NCI-H510A treated with DMSO at 0.1 percent for 48 hours (cell line): ENCODE data around the gene FAM184B.

Experiments
- DNase-seq: peaks from one replicate; lab custom pipeline; 2025; lab: John Stamatoyannopoulos, UW

Gene FAM184B

DNA sequence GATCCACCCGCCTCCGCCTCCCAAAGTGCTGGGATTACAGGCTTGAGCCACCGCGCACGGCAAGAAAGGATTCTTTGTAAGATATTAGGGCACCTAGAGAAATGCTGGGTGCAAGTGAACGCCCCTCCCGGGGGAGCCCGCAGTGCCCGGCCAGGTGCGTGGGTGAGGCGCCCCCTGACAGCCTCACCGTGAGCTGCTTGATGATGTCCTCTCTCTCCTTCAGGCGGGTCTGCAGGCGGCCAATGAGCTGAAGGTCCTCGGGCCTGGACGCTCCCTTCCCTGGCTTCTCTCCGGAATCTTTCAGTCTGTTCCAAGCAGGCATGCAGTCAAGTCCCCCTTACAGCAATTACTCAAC is 145.1 kb downstream of the FAM184B start:
- no peak for DNase-seq

- no peak for DNase-seq
These were observed 146.4 kb downstream of the FAM184B start for GRCh38 chr4:17635056-17635455.

DNA sequence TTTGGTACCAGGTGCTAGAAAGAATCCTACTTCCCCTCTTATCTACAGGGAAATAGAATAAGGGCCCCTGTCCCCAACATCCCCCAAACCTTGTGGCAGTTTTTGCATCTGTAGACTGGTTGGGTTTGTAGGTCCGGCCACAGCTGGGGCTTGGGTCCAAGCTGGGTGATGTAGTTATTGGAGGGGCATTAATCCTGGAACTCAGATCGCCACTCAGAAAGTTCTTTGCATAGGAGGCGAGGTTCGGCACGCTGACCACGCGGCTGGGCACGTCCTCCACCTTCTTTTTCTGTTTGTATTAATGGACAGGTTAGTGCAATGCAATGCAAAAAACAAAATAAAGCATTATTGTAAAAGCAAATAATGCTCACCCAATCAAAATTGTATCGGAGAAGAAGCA is 147.8 kb downstream of the FAM184B start:
- no peak for DNase-seq

DNA sequence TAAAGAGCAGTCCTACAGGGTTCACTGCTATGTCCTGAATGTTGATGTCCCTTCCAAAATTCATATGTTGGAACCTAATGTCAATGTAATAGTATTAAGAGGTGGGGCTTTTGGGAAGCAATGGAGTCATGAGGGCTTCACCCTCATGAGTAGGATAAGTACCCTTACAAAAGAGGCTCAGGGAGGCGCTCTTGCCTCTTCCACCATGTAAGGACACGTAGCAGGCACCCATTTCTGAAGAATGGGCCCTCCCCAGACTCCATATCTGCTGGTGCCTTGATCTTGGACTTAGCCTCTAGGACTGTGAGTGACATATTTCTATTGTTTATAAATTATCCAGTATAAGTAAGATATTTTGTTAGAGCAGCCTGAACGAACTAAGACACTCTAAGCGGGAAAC is 151.2 kb downstream of the FAM184B start:
- no peak for DNase-seq

DNA sequence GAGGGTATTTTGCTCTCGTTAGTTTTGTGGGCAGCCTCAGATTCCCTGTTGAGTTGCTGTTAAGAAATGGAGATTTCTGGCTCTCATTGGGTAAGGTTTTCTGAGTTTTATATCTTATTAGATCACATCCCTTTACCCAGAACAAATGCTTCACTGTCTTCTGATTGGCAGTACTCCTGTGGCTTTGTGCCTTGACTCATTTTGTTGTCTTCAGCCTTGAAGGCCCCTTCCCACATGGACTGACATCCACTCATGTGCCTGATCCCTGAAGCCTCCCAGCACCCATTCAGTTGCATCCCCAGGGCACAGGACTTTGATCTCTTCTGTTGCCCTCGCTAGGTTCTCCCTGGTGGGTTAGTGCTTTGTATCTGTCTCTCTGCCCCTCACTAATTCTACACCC is 156.6 kb downstream of the FAM184B start:
- no peak for DNase-seq

DNA sequence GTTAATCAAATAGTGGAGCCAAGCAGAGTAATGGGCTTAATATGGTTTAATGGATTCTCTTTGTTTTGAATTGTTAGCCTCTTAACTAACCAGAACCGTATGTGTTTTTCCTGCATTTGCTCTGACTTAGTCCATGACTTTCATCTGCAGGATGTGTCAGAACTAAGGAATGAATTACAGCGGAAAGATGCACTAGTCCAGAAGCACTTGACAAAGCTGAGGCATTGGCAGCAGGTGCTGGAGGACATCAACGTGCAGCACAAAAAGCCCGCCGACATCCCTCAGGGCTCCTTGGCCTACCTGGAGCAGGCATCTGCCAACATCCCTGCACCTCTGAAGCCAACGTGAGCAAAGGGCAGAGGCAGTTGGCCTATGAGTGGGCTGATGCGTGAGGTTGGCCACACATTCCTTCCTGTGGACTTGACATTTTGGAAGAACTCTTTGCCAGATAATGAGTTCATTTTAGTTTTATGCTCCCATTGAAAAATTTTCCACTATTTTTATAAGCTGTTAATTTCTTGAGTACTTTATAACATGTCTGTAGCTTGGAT is 157.9 kb downstream of the FAM184B start:
- no peak for DNase-seq

DNA sequence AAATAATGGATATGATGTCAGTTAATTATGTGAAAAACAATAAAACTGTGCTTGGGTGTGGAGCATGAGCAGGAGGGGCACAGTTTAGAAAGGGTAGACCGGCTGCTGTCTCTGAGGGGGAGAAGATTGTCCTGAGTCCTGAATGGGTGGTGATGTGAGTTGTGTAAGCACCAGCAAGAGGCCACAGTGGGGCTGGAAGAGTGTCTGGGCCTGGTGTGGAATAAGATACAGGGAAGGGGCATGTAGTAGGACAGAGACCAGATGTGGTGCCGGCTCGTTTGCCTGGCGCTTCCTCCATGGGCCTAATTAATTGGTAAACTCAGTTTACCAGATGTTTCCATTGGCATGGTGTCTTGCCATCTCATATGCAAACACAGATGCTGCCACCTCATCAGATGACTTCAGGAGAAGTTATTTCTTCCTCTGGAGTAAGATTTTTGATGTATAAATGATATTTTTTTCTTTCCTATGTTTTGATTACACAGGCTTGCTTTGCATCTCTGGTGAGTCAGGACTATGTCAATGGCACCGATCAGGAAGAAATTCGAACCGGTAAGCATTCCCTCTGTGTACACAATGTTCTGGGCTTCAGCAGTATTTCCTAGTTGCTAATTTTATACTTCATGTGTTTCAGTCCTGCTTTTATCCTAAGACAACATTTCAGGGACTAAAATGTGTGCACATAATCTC is 161.9 kb downstream of the FAM184B start:
- no peak for DNase-seq

DNA sequence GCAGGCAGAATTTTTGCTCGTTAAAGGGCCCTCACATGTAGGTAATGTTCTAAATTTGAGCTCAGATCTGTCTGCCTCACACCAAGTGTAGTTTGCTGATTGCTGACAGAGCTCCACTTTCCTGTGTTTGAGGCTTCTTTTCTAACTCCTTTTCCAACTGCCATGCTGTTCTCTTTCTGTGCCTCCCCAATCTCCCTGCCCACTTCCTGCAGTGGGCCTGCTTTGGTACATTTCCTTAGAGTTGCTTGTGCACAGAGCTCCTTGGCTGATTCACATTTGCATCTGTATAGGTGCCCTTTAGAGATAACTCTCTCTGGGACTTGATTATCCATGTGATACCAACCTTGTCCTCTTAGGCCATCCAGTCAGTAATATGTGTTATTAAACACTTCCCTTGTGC is 162.5 kb downstream of the FAM184B start:
- DNase-seq: no peak

GRCh38 chr4:17616283-17616682 is 165.1 kb downstream of the FAM184B start:
- no peak for DNase-seq

DNA sequence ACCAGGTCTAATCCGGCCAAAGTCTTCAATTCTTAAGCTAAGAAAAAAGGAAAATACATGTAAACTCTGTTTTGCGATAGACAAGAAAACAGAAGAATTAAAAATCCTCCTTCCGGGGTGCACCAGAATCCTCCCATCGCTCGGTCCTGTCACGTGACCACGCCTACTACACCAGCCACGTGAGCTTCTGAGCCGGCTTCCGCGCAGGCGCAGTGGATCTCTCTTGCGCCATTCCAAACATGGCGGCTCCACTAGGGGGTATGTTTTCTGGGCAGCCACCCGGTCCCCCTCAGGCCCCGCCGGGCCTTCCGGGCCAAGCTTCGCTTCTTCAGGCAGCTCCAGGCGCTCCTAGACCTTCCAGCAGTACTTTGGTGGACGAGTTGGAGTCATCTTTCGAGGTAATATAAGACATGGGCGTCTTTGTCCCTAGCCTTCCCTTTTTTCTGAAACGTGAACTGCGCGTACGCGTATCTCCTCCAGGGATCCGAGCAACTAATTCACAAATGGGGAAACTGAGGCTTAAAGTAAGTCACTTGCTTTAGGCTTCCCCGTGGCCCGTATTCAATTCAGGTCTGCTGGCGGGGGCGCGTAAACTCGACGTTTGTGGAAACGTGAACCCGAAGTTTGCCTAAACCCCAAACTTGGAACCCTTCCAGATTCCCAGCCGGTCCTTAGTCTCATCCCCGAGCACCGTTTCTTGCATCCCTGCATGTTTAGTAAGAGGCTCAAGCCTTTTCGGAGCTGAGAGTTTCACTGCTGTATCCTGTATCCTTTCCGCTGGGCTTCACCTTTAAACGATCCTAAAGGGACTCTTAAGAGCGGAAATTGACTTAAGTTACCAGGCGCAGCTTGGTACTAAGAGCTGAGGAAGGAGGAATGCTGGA is 166.8 kb downstream of the FAM184B start, which contains the start of gene MED28:
Gene MED28, plus strand, starts transcription at position 226 of the 884 bp plus-strand sequence. Its CDS starts 14 bp downstream, at position 240.
- peak; percentile 77 for DNase-seq

DNA sequence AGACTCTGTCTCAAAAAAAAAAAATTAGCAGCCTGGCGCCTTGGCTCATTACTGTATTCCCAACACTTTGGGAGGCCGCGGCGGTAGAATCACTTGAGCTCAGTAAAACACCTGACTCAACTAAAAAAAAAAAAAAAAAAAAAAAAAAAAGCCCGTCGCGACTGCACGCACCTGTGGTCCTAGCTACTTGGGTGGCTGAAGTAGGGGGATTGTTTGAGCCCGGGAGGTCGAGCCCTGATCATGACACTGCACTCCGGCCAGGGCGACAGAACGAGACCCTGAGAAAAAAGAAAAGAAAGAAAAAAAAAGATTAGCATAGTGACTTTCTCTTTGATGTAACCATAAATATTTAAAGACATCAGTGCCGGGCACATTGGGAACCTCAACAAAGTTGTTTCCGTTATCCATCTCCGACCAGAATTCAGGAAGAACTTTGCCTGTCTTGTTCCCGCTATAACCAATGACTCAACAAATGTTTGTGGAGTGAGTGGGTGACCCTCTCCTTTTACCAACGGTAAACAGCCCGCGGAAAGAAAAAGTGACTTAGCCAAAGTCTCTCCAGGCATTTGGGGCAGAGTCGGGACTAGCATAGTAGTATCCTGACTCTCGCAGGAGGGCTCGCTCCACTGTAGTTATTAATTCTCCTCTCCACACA is 167.5 kb downstream of the FAM184B start:
- no peak for DNase-seq

GRCh38 chr4:17605236-17605635 is 176.2 kb downstream of the FAM184B start:
- no peak for DNase-seq

- no peak for DNase-seq
These were observed 181.6 kb downstream of the FAM184B start for GRCh38 chr4:17599826-17600225.

DNA sequence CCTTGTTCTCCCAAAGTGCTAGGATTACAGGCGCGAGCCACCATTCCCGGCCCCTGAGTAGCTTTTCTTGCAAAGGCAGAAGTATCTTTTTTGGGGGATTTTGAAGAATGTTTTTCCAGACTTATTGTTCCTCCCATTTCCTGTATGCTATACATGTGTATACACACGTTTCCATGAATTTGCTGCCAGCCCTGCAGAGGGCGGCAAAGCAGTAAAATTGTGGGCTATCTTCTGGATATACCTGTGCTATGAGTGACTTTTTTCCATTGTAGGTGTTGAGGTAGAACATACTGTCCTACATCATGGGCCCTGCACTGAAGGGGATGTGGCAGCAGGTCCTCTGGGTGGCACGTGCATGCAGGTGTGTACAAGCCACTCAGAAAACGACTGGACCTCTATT is 183.9 kb downstream of the FAM184B start:
- peak; percentile 46 for DNase-seq

DNA sequence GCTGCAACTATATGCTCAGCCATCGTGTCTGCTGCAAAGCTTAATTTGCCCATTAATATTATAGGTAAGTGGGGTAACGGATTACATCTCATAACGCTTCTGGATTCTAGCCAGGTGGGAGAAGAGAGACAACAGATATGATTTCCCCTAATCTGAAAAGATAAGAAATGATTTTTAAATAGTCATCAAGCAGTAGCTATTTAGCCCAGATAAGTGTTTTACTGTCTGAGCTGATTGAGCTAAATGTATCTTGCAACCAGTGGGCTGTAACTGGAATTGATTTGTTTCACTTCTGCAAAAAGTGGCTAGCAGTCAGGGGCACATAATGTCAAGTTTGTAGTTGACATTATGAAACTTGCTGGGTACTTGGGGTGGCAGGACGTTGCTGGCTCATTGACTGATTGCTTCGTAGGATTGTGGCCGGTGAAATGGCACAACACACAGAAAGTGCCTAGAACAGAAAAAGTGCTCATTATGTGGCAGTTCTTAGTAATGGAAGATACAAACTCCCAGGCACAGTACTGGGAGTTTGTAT is 185.9 kb downstream of the FAM184B start:
- no peak for DNase-seq

DNA sequence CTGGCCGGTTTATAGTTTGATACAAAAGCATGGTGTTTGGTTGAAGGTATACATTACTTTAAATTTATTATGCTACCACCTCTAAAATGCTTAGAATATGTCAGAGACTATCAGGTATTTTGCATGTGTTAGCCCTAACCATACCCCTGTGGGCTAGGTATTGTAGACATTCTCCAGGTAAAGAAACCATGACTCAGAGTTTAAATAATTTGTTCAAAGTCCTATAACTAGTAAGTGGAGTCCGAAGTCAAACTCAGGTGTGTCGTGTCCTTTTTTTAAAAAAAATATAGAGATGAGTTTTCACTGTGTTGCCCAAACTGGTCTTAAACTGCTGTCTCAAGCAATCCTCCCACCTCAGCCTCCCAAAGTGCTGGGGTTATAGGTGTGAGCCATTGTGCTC is 192.1 kb downstream of the FAM184B start:
- no peak for DNase-seq

DNA sequence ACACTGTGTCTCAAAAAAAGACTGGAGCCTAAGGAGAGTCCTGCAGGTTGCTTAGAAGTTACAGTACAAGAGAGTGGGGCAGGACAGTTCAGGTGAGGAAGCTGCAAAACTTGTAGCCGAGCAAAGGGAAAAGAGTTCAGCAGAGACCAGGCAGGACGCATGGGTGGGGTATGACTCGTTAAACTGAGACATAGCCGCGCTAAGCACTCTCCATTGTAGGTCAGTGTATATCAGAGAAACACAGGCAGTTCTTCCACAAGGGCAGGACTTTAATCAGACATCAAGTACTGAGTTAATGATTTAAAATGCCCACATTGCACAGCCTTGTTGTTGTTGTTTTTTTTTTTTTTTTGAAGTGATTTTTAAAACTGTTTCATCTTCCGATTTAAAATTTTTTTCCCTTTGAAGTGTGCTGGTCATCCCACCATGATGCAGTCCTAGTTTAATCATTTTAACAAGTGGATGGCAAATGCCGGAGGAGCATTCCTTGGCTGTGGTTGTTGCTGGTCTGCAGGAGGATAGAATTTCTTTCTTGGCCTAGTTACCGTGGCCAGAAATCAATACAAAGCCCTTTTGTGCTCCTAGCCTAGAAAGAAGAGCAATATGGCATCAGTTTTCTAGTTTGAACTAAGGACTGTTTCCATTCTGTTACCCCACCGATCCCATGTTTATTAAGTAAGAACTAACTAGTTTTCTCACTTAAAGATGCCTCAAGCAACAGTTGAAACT is 194.2 kb downstream of the FAM184B start:
- DNase-seq: no peak

- no peak for DNase-seq
These were observed 196.8 kb downstream of the FAM184B start for GRCh38 chr4:17584521-17585213.

- no peak for DNase-seq
These were observed 197.5 kb downstream of the FAM184B start for GRCh38 chr4:17583941-17584340.

DNA sequence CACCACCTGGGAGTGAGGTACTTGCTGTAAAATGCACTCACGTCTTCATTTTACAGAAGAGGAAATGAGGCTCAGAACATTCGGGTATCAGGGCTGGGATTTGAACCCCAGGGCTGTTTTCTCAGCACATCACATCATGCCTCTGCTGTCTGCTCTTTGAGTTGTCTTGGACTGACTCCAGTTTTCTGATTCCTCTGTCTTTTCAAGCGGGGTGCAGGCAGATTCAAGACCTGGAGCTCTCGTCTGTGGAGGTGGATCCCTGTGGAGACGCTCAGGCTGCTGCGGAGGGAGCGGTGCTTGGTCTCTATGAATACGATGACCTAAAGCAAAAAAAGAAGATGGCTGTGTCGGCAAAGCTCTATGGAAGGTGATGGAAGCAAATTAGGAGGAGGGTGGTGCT is 198.1 kb downstream of the FAM184B start:
- no peak for DNase-seq

DNA sequence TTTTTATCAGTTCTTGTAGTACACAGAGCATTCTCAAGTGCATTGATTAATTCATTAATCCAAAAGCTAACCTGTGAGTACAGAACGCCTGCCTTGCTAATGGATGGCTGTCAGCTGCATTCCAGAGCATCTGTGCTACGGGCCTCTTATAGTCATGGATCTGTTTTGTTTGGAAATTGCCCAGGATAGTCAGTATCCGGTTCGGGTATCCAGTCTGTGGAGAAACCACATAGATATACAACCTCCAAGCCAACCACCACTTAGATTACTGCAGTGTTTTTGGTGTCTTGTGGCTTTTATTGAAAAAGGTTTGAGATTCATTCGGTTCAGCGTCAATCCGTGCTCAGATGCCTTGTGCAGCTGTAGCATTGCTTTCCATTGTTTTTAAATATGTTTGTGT is 200.5 kb downstream of the FAM184B start:
- no peak for DNase-seq
